Ovary (tissue), 3 donors: ENCODE measurements around the gene C22orf42.

ENCODE experiments used
- EP300 ChIP-seq: sonication (generic); formaldehyde crosslinking; IDR thresholded peaks from one replicate; pipeline ENCODE4 v1.6.1; 2017; ENCODE audit warnings: antibody characterized with exemption
- TF ChIP-seq, protein P1 (sequence below), 3 donors: fragments of 450-650 bp in 2 of 3; fragments of 200-600 bp in 1 of 3; IDR thresholded peaks; one replicate each; pipeline versions ENCODE4 v1.5.1 to v1.8.0; 2016 to 2022; ENCODE audit warnings: antibody characterized with exemption in 3 of 3, mild to moderate bottlenecking in 1 of 3
- donor health status: DM: no; HTN: no; CAD: no.

DNA sequence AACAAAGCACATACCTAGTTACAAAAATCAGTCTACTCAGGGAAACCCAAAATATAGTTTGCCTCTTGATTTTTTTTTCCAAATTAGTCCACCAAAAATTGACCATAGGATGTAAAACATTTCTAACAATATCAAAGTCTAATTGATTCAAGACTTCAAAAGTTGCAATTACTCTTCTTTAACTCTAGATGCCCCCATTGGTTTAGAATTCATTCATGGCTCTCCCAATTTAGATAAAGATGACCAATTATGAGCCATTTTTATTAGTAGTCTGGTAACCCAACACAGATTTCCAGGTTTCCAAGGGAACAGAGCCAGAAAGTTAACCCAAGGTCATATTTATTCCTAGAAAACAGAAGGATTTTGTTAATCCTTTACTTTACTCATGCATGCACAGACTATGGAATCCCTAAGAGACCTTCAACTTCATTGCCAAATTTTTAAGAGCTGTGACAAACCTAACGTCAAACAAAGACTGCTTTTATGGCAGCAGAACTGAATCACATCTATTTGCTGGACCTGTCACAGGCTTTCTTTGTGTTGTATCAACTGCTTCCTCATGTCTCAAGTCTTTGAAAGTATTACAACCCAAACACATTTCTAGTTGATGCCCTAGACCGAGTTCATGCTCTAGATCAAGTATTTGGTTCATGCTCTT is 55.3 kb downstream of the C22orf42 start:
- TF ChIP-seq, protein P1, sequence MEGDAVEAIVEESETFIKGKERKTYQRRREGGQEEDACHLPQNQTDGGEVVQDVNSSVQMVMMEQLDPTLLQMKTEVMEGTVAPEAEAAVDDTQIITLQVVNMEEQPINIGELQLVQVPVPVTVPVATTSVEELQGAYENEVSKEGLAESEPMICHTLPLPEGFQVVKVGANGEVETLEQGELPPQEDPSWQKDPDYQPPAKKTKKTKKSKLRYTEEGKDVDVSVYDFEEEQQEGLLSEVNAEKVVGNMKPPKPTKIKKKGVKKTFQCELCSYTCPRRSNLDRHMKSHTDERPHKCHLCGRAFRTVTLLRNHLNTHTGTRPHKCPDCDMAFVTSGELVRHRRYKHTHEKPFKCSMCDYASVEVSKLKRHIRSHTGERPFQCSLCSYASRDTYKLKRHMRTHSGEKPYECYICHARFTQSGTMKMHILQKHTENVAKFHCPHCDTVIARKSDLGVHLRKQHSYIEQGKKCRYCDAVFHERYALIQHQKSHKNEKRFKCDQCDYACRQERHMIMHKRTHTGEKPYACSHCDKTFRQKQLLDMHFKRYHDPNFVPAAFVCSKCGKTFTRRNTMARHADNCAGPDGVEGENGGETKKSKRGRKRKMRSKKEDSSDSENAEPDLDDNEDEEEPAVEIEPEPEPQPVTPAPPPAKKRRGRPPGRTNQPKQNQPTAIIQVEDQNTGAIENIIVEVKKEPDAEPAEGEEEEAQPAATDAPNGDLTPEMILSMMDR (IDR thresholded peaks at IDR 0.05), result no peak
- no peak for TF ChIP-seq EP300
